Keratinocyte (primary cell): ENCODE data around the gene WASF1. TPM values are rescaled to one million over a fixed set of nuclear protein-coding genes. Genes with fewer than 3 reads are reported as not detected.

ENCODE experiments used
- DNase-seq: peaks from one replicate; pipeline ENCODE4 v3.0.0-alpha.2; 2011; ENCODE audit warnings: low read depth, missing footprints, low spot score
- FAIRE-seq: peaks from 2 replicates; lab custom pipeline; 2011; peaks lifted over from hg19 to GRCh38; lab: Jason Lieb, UNC
- H2AFZ ChIP-seq: 2 replicates; pipeline ENCODE4 v1.6.0; 2012; ENCODE audit warnings: low read length, control low read depth, inconsistent platforms; ENCODE audit not compliant: control insufficient read depth
- H3K27ac ChIP-seq: 2 replicates; pipeline ENCODE4 v1.5.1; 2011; ENCODE audit warnings: low read length; ENCODE audit not compliant: control insufficient read depth, insufficient read depth
- H3K27me3 ChIP-seq: 3 replicates; pipeline ENCODE4 v1.6.0; 2011; ENCODE audit warnings: low read length; ENCODE audit not compliant: control insufficient read depth, insufficient read depth; ENCODE audit errors: extremely low read depth
- H3K36me3 ChIP-seq, 2 experiments: 2 replicates in 1 of 2; 3 replicates in 1 of 2; pipeline ENCODE4 v1.5.1; 2011; ENCODE audit warnings: low read length in 2 of 2, mild to moderate bottlenecking in 1 of 2; ENCODE audit not compliant: control insufficient read depth in 2 of 2, insufficient read depth in 2 of 2; ENCODE audit errors: extremely low read depth in 1 of 2
- H3K4me1 ChIP-seq: 3 replicates; pipeline ENCODE4 v1.5.1; 2011; ENCODE audit warnings: low read length; ENCODE audit not compliant: control insufficient read depth, insufficient read depth; ENCODE audit errors: extremely low read depth
- H3K4me2 ChIP-seq: 3 replicates; pipeline ENCODE4 v1.6.0; 2011; ENCODE audit warnings: low read depth, low read length; ENCODE audit not compliant: control insufficient read depth, insufficient read depth; ENCODE audit errors: extremely low read depth
- H3K4me3 ChIP-seq, 3 experiments: fragments of 200-600 bp in 1 of 3; sonication (generic) in 1 of 3; 2 replicates in 2 of 3; 3 replicates in 1 of 3; pipeline ENCODE4 v1.5.1; 2011 to 2016; ENCODE audit warnings: low read length in 3 of 3, mild to moderate bottlenecking in 3 of 3, control low read depth in 2 of 3, inconsistent platforms in 1 of 3, low read depth in 1 of 3, mixed read lengths in 1 of 3, mixed run types in 1 of 3, moderate library complexity in 1 of 3; ENCODE audit not compliant: control insufficient read depth in 2 of 3, insufficient read depth in 2 of 3; ENCODE audit errors: extremely low read depth in 1 of 3
- H3K79me2 ChIP-seq: 2 replicates; pipeline ENCODE4 v1.6.0; 2012; ENCODE audit warnings: low read length; ENCODE audit not compliant: control insufficient read depth, insufficient read depth
- H3K9ac ChIP-seq: 3 replicates; pipeline ENCODE4 v1.6.0; 2011; ENCODE audit warnings: low read length; ENCODE audit not compliant: control insufficient read depth, insufficient read depth; ENCODE audit errors: extremely low read depth
- H3K9me1 ChIP-seq: 3 replicates; pipeline ENCODE4 v1.6.0; 2011; ENCODE audit warnings: low read length; ENCODE audit not compliant: control insufficient read depth, insufficient read depth; ENCODE audit errors: extremely low read depth
- H3K9me3 ChIP-seq: 2 replicates; pipeline ENCODE4 v1.5.1; 2012; ENCODE audit warnings: low read depth, low read length; ENCODE audit not compliant: control insufficient read depth
- H4K20me1 ChIP-seq: 3 replicates; pipeline ENCODE4 v1.6.0; 2011; ENCODE audit warnings: low read length; ENCODE audit not compliant: control insufficient read depth, insufficient read depth; ENCODE audit errors: extremely low read depth
- EZH2 ChIP-seq: IDR thresholded peaks from one replicate; pipeline ENCODE4 v1.6.1; 2012; ENCODE audit warnings: inconsistent platforms, mild to moderate bottlenecking, low read length, moderate library complexity
- dilution Hi-C: fragments of 300-500 bp; cut with MboI; formaldehyde crosslinking; loops from one replicate; pipeline ENCODE4 v1.7.0; 2020; ENCODE audit warnings: low sequenced_read_pairs; ENCODE audit not compliant: extremely low pct_ligation_motif_present
- polyA plus RNA-seq, 5 experiments: library from polyadenylated mRNA; depleted of rRNA in 3 of 5; stranded (reverse) in 3 of 5; stranded (forward) in 1 of 5; unstranded in 1 of 5; fragments of >200 nt; gene quantifications; 1 replicate in 1 of 5; 2 replicates in 3 of 5; 3 replicates in 1 of 5; pipeline versions ENCODE4 v1.2.1 to v1.2.3, GENCODE V29; 2011 to 2012; ENCODE audit warnings: missing spikeins in 2 of 5, low read depth in 1 of 5, low replicate concordance in 1 of 5
- TF ChIP-seq, protein P1 (sequence below), 3 experiments: IDR thresholded peaks in 1 of 3; conservative IDR thresholded peaks in 1 of 3; optimal IDR thresholded peaks in 1 of 3; 2 replicates in 2 of 3; 3 replicates in 1 of 3; pipeline versions ENCODE3 to v1.5.1; 2011; ENCODE audit warnings: low read length in 3 of 3, mild to moderate bottlenecking in 3 of 3, moderate library complexity in 2 of 3, control low read depth in 1 of 3, inconsistent platforms in 1 of 3; ENCODE audit not compliant: insufficient read depth in 2 of 3; ENCODE audit errors: extremely low read depth in 1 of 3

Gene WASF1
- polyA plus RNA-seq, 1 donor (not counting 4 experiments of a cell fraction or from before 2014, with no cell fraction given): 20.9 TPM

DNA sequence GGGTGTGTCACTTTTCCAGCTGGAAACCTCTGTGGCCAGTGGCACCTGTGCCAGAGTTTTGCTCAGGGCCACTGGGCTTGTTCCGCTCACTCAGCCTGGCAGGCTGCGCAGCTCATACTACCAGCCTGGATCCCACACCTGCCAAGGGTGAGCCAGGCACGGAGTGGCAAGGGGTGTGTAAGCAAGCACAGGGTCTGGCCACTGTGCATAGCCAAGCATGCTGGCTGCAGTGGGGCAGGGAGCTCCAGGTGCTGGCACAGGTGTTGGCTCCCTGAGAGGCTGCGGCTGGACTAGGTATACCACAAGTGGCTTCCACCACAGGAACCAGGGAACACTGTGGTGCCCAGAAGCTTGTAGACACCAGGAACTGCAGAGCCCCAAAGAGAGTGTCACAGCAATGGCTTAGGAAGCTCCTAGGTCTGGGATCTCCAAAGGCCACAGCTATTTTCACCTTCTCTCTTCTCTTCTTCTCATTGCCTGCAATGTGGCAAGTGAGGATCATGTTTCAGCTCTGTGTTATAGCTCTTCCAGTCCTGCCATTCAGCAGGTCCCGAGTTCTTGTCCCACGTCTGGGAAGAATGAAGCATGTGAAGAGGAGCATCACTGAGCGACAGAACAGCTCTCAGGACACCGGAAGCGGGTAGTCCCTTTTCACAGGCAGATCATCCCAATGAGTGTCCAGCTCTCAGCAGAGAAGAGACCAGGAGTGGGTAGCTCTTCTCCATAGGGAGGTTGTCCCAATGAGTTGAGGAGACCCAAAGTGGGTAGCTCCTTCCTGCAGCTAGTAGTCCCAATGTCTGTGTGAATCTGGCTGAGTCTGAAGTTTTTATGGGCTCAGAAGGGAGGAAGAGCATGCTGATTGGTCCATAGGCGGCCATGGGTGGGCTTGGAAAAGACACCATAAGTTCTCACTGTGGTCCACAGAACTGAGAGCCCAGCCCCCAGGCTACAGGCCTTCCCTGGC lies 41.3 kb downstream of the WASF1 start:
- no peak overlapping the region for H3K4me3 ChIP-seq
- H3K27ac ChIP-seq: no peak overlapping the region
- TF ChIP-seq EZH2: no peak
- TF ChIP-seq, protein P1, sequence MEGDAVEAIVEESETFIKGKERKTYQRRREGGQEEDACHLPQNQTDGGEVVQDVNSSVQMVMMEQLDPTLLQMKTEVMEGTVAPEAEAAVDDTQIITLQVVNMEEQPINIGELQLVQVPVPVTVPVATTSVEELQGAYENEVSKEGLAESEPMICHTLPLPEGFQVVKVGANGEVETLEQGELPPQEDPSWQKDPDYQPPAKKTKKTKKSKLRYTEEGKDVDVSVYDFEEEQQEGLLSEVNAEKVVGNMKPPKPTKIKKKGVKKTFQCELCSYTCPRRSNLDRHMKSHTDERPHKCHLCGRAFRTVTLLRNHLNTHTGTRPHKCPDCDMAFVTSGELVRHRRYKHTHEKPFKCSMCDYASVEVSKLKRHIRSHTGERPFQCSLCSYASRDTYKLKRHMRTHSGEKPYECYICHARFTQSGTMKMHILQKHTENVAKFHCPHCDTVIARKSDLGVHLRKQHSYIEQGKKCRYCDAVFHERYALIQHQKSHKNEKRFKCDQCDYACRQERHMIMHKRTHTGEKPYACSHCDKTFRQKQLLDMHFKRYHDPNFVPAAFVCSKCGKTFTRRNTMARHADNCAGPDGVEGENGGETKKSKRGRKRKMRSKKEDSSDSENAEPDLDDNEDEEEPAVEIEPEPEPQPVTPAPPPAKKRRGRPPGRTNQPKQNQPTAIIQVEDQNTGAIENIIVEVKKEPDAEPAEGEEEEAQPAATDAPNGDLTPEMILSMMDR (optimal IDR thresholded peaks at IDR 0.05 in 1 of 3, IDR thresholded peaks at IDR 0.05 in 1 of 3, conservative IDR thresholded peaks at IDR 0.05 in 1 of 3; ENCODE audit: extremely low read depth in 1 of 3, insufficient read depth in 2 of 3, low read length in 3 of 3): no peak
- H3K79me2 ChIP-seq: peaks cover 2% of the 10 kb centered on the region
- dilution Hi-C loops: no loop called here
- no peak overlapping the region for H3K9ac ChIP-seq
- H3K4me2 ChIP-seq: no peak overlapping the region
- no peaks in the 10 kb centered on the region for H4K20me1 ChIP-seq
- DNase-seq (no peak), FAIRE-seq (no peak)
- H3K9me3 ChIP-seq: no peaks in the 10 kb centered on the region
- no peaks in the 10 kb centered on the region for H3K27me3 ChIP-seq
- peaks cover 11% of the 10 kb centered on the region for H3K4me1 ChIP-seq
- peaks cover 0 to 5% of the 10 kb centered on the region in 2 experiments for H3K36me3 ChIP-seq
- H2AFZ ChIP-seq: no peak overlapping the region
- no peaks in the 10 kb centered on the region for H3K9me1 ChIP-seq

- dilution Hi-C loops: no loop called here
- no peak for FAIRE-seq
- H3K4me3 ChIP-seq: no peak overlapping the region
- TF ChIP-seq, protein P1 (optimal IDR thresholded peaks at IDR 0.05 in 1 of 3, IDR thresholded peaks at IDR 0.05 in 1 of 3, conservative IDR thresholded peaks at IDR 0.05 in 1 of 3; ENCODE audit: extremely low read depth in 1 of 3, insufficient read depth in 2 of 3, low read length in 3 of 3): no peak
- TF ChIP-seq EZH2: no peak
- DNase-seq: no peak
- H3K79me2 ChIP-seq: no peaks in the 10 kb centered on the region
- H3K9me3 ChIP-seq: no peaks in the 10 kb centered on the region
- H4K20me1 ChIP-seq: no peaks in the 10 kb centered on the region
- H3K4me2 ChIP-seq: no peak overlapping the region
- H3K9me1 ChIP-seq: no peaks in the 10 kb centered on the region
- H2AFZ ChIP-seq: no peak overlapping the region
- H3K27me3 ChIP-seq: no peaks in the 10 kb centered on the region
- H3K4me1 ChIP-seq: no peaks in the 10 kb centered on the region
- H3K36me3 ChIP-seq: peaks cover 2 to 3% of the 10 kb centered on the region in 2 experiments
- no peak overlapping the region for H3K9ac ChIP-seq
- H3K27ac ChIP-seq: no peak overlapping the region
Observed at GRCh38 chr6:110130362-110130761, 49.1 kb downstream of the WASF1 start.
